B cell (primary cell): ENCODE measurements around the gene IPO13. TPM values are rescaled to one million over a fixed set of nuclear protein-coding genes. Genes with fewer than 3 reads are reported as not detected.

ENCODE experiments used
- ATAC-seq: fragments of 200-7000 bp; cut with Tn5 transposase; one replicate; pipeline ENCODE4 v1.10.0; 2021; ENCODE audit warnings: low read depth, mild to moderate bottlenecking, moderate number of reproducible peaks, moderate library complexity
- CTCF ChIA-PET: fragments of 350-600 bp; sonication (Branson Sonifier 250); formaldehyde crosslinking; loops from one replicate; lab custom pipeline; 2021; ENCODE audit warnings: antibody characterized with exemption, inconsistent platforms; lab: Charles Lee
- POLR2A ChIA-PET: fragments of 350-600 bp; sonication (Branson Sonifier 250); formaldehyde crosslinking; loops from one replicate; lab custom pipeline; 2021; ENCODE audit warnings: antibody characterized with exemption; lab: Charles Lee
- DNase-seq: peaks from one replicate; pipeline ENCODE4 v3.0.0; 2013
- H2AFZ ChIP-seq: 2 replicates; pipeline ENCODE4 v1.6.1; 2012; ENCODE audit warnings: mild to moderate bottlenecking, low read depth, low read length; ENCODE audit not compliant: insufficient read depth, poor library complexity, severe bottlenecking
- H3K27ac ChIP-seq, 2 donors: 1 replicate in 1 of 2; 2 replicates in 1 of 2; pipeline ENCODE4 v1.5.1; 2012 to 2013; ENCODE audit warnings: low read length in 2 of 2, mild to moderate bottlenecking in 2 of 2, moderate library complexity in 1 of 2
- H3K27me3 ChIP-seq, 4 experiments: fragments of 200-600 bp in 1 of 4; sonication (generic) in 1 of 4; replicated peaks in 1 of 4; 1 replicate in 2 of 4; 2 replicates in 2 of 4; pipeline versions ENCODE4 v1.6.1 to v1.7.0; 2013 to 2016; ENCODE audit warnings: low read length in 3 of 4, mild to moderate bottlenecking in 2 of 4, mixed read lengths in 1 of 4, moderate library complexity in 1 of 4; ENCODE audit not compliant: insufficient read depth in 4 of 4, control insufficient read depth in 3 of 4; ENCODE audit errors: control extremely low read depth in 1 of 4
- H3K36me3 ChIP-seq, 2 experiments: replicated peaks in 1 of 2; 1 replicate in 1 of 2; 2 replicates in 1 of 2; pipeline versions ENCODE4 v1.6.1 to v1.7.1; 2013; ENCODE audit warnings: low read length in 1 of 2; ENCODE audit not compliant: insufficient read depth in 2 of 2, control insufficient read depth in 1 of 2; ENCODE audit errors: control extremely low read depth in 1 of 2, extremely low read depth in 1 of 2
- H3K4me1 ChIP-seq, 2 donors: fragments of 200-600 bp in 1 of 2; sonication (generic) in 1 of 2; 1 replicate in 1 of 2; 2 replicates in 1 of 2; pipeline versions ENCODE4 v1.5.1 to v1.6.1; 2013 to 2017; ENCODE audit warnings: low read length in 2 of 2; ENCODE audit not compliant: control insufficient read depth in 2 of 2, insufficient read depth in 2 of 2
- H3K4me2 ChIP-seq: replicated peaks from 2 replicates; pipeline ENCODE3; 2012; ENCODE audit warnings: mild to moderate bottlenecking, low read depth, low read length; ENCODE audit not compliant: poor library complexity, severe bottlenecking
- H3K4me3 ChIP-seq, 5 experiments: fragments of 200-600 bp in 1 of 5; sonication (generic) in 1 of 5; 1 replicate in 3 of 5; 2 replicates in 2 of 5; pipeline versions ENCODE4 v1.5.1 to v1.7.0; 2011 to 2016; ENCODE audit warnings: low read length in 4 of 5, mild to moderate bottlenecking in 4 of 5, low read depth in 2 of 5, control low read depth in 1 of 5, moderate library complexity in 1 of 5; ENCODE audit not compliant: insufficient read depth in 1 of 5; ENCODE audit errors: control extremely low read depth in 1 of 5, extremely low read depth in 1 of 5
- H3K79me2 ChIP-seq: fragments of 200-600 bp; sonication (generic); one replicate; pipeline ENCODE4 v1.6.0; 2016; ENCODE audit warnings: low read length; ENCODE audit not compliant: control insufficient read depth, insufficient read depth
- H3K9ac ChIP-seq: fragments of 200-600 bp; sonication (generic); 2 replicates; pipeline ENCODE4 v1.6.1; 2017; ENCODE audit warnings: mild to moderate bottlenecking, low read length, moderate library complexity
- H3K9me3 ChIP-seq, 3 donors: one replicate each; pipeline versions ENCODE4 v1.6.1 to v1.7.1; 2013; ENCODE audit warnings: low read length in 2 of 3; ENCODE audit not compliant: control insufficient read depth in 2 of 3, insufficient read depth in 1 of 3; ENCODE audit errors: control extremely low read depth in 1 of 3
- H4K20me1 ChIP-seq: 2 replicates; pipeline ENCODE4 v1.6.0; 2012; ENCODE audit warnings: mild to moderate bottlenecking, low read length; ENCODE audit not compliant: insufficient read depth, control insufficient read depth, poor library complexity, severe bottlenecking
- H3K27ac Mint-ChIP-seq: one replicate; pipeline ENCODE4 v1.8.0; 2021; ENCODE audit warnings: mixed read lengths
- H3K27me3 Mint-ChIP-seq: one replicate; pipeline ENCODE4 v1.8.0; 2021; ENCODE audit warnings: mixed read lengths
- H3K4me1 Mint-ChIP-seq: one replicate; pipeline ENCODE4 v1.8.0; 2021; ENCODE audit warnings: mixed read lengths
- H3K4me3 Mint-ChIP-seq: one replicate; pipeline ENCODE4 v1.8.0; 2021; ENCODE audit warnings: mixed read lengths
- H3K9me3 Mint-ChIP-seq: one replicate; pipeline ENCODE4 v1.8.0; 2022; ENCODE audit warnings: mixed read lengths; ENCODE audit not compliant: insufficient read depth
- CTCF ChIP-seq: fragments of 200-600 bp; IDR thresholded peaks from one replicate; pipeline ENCODE4 v1.8.0; 2022; ENCODE audit warnings: antibody characterized with exemption, mild to moderate bottlenecking
- EZH2 ChIP-seq: IDR thresholded peaks from 2 replicates; pipeline ENCODE4 v1.6.1; 2012; ENCODE audit warnings: borderline replicate concordance, low read depth, mild to moderate bottlenecking, moderate library complexity, low read length; ENCODE audit not compliant: insufficient read depth, poor library complexity, severe bottlenecking
- WGBS: methylation state at CpG from one replicate; pipeline ENCODE4 v1.1.5; 2013; ENCODE audit warnings: missing lambda C conversion rate; ENCODE audit not compliant: insufficient coverage; 5-methylcytosine and 5-hydroxymethylcytosine counted together
- intact Hi-C: fragments of 100-400 bp; cut with micrococcal nuclease; formaldehyde crosslinking; loops from one replicate; pipeline ENCODE4 v1.10.0; 2022
- polyA plus RNA-seq: library from polyadenylated mRNA; depleted of rRNA; stranded (reverse); fragments of >200 nt; gene quantifications from 2 replicates; pipeline ENCODE4 v1.2.3, GENCODE V29; 2012
- total RNA-seq, 2 donors: library from RNA; stranded (reverse); fragments of 120-200 nt in 1 of 2; gene quantifications; 1 replicate in 1 of 2; 2 replicates in 1 of 2; pipeline versions ENCODE4 v1.2.3 to v1.2.4, GENCODE V29; 2013 to 2022

Gene IPO13
- total and polyA plus RNA-seq, 2 donors (not counting 1 experiment from before 2014, with no cell fraction given) = 18.7 to 19.7 TPM

GRCh38 chr1:43970502-43970901 lies 23.8 kb downstream of the IPO13 start:
- Histone ChIP-seq H3K27me3 (no peaks in the 10 kb centered on the region), H3K36me3 (peaks cover 0 to 10% of the 10 kb centered on the region in 2 experiments), H3K79me2 (peaks cover 29% of the 10 kb centered on the region), H4K20me1 (peaks cover 16% of the 10 kb centered on the region), H2AFZ (peak overlapping the region; percentile 81), H3K27ac (peak overlapping the region in 1 of 2 donors; percentile 60), H3K9ac (peak overlapping the region; percentile 81), H3K4me2 (peak overlapping the region; percentile 96), H3K4me1 (peaks cover 17 to 33% of the 10 kb centered on the region in 2 donors), H3K9me3 (no peaks in the 10 kb centered on the region), H3K4me3 (peak overlapping the region; percentile 62 to 96 (median 92))
- peak overlapping the region; percentile 95 for H3K4me3 Mint-ChIP-seq
- ATAC-seq (no peak), DNase-seq (no peak)
- H3K9me3 Mint-ChIP-seq = no peaks in the 10 kb centered on the region
- H3K27me3 Mint-ChIP-seq = no peaks in the 10 kb centered on the region
- H3K27ac Mint-ChIP-seq = peak overlapping the region; percentile 79
- TF ChIP-seq EZH2 (no peak), CTCF (no peak)
- CTCF ChIA-PET = interaction anchor here (0.5 to 1.7 kb wide), 4 partner anchors 22 to 200 kb away, joined by 3 to 4 read pairs (median 4); partner anchors contain the start of gene IPO13
- intact Hi-C loops = loop anchor here (10.0 kb wide), 2 partner anchors 266 to 1516 kb away; partner anchors contain the start of genes PPCS, ST3GAL3 and ZMYND12
- POLR2A ChIA-PET = interaction anchor here (0.6 kb wide), 1 partner anchor 1026 kb away, joined by 3 read pairs; no protein-coding TSS in a partner anchor
- 25% methylated on average over 2 of the region's 5 CpGs for WGBS
- H3K4me1 Mint-ChIP-seq = peaks cover 39% of the 10 kb centered on the region

DNA sequence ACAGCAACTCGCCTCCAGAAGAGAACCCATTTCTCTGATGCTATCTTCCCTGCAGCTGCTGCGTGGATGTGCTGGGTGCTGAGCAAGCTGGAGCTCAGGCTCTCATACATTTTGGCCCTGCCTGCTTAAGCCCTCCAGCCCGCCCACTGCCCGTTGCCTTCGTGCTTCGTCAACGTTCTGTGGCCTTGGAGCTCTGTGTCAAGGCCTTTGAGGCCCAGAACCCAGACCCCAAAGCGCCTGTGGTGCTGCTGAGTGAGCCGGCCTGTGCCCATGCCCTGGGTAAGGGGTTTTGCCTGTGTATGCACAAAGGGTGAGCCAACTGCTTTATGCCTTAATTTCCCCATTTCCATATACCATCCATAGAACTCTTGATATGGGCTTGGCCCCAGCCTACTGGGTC lies 24.2 kb downstream of the IPO13 start:
- peaks cover 0 to 10% of the 10 kb centered on the region in 2 experiments for H3K36me3 ChIP-seq
- DNase-seq = no peak
- no peaks in the 10 kb centered on the region for H3K9me3 ChIP-seq
- H4K20me1 ChIP-seq = peaks cover 20% of the 10 kb centered on the region
- ATAC-seq = no peak
- H3K4me1 ChIP-seq = peaks cover 21 to 37% of the 10 kb centered on the region in 2 donors
- Mint-ChIP-seq H3K27ac (peak overlapping the region; percentile 10), H3K4me3 (peak overlapping the region; percentile 95), H3K4me1 (peaks cover 44% of the 10 kb centered on the region), H3K9me3 (no peaks in the 10 kb centered on the region), H3K27me3 (no peaks in the 10 kb centered on the region)
- no peak overlapping the region for H3K27ac ChIP-seq
- no peak overlapping the region for H2AFZ ChIP-seq
- POLR2A ChIA-PET = interaction anchor here (0.6 kb wide), 1 partner anchor 1026 kb away, joined by 3 read pairs; no protein-coding TSS in a partner anchor
- intact Hi-C loops = loop anchor here (10.0 kb wide), 2 partner anchors 266 to 1516 kb away; partner anchors contain the start of genes PPCS, ST3GAL3 and ZMYND12
- 90% methylated on average over 7 of the region's 9 CpGs for WGBS
- H3K4me3 ChIP-seq = peak overlapping the region in 3 of 5 experiments; percentile 83 to 96 (median 93)
- H3K27me3 ChIP-seq = no peaks in the 10 kb centered on the region
- CTCF ChIA-PET = interaction anchor here (0.5 to 1.7 kb wide), 3 partner anchors 24 to 201 kb away, joined by 3 to 4 read pairs (median 4); partner anchors contain the start of gene IPO13
- H3K4me2 ChIP-seq = peak overlapping the region; percentile 96
- H3K79me2 ChIP-seq = peaks cover 33% of the 10 kb centered on the region
- peak overlapping the region; percentile 81 for H3K9ac ChIP-seq
- no peak for TF ChIP-seq EZH2
- TF ChIP-seq CTCF = no peak
